HG02610 (cell line): Measurements from ENCODE around the gene PDZK1IP1.

Source experiments
- ATAC-seq: cut with Tn5 transposase; IDR thresholded peaks from one replicate; pipeline ENCODE4 v1.9.1; 2021; ENCODE audit warnings: mild to moderate bottlenecking, moderate library complexity; ENCODE audit not compliant: unreplicated experiment

The PDZK1IP1 gene

GRCh38 chr1:47189844-47190508, at the start of gene PDZK1IP1:
PDZK1IP1 (minus strand) TSS chr1:47190036; CDS start chr1:47189932, 104 bp downstream.
- ATAC-seq, result no peak

- ATAC-seq, result no peak
These were observed 49.2 kb upstream of the PDZK1IP1 start for GRCh38 chr1:47238935-47239592.

- ATAC-seq, result no peak
These were observed 46.0 kb upstream of the PDZK1IP1 start for GRCh38 chr1:47235806-47236205.

GRCh38 chr1:47235241-47235681, 45.4 kb upstream of the PDZK1IP1 start:
- no peak for ATAC-seq

- no peak for ATAC-seq
These were observed 43.4 kb upstream of the PDZK1IP1 start for GRCh38 chr1:47233186-47233585.

- no peak for ATAC-seq
These were observed 42.5 kb upstream of the PDZK1IP1 start, which contains the start of gene TAL1 for GRCh38 chr1:47232187-47232874. TAL1 (minus strand) TSS chr1:47232225; CDS start chr1:47225888, 6,337 bp downstream.

GRCh38 chr1:47231301-47232186, 41.7 kb upstream of the PDZK1IP1 start:
- no peak for ATAC-seq

GRCh38 chr1:47230692-47231300, 41.0 kb upstream of the PDZK1IP1 start:
- no peak for ATAC-seq

- no peak for ATAC-seq
These were observed 40.3 kb upstream of the PDZK1IP1 start for GRCh38 chr1:47229886-47230691.

GRCh38 chr1:47229031-47229885, 39.4 kb upstream of the PDZK1IP1 start:
- ATAC-seq, result no peak

- ATAC-seq, result no peak
These were observed 38.8 kb upstream of the PDZK1IP1 start for GRCh38 chr1:47228644-47229030.

- ATAC-seq, result no peak
These were observed 37.8 kb upstream of the PDZK1IP1 start for GRCh38 chr1:47227341-47228232.

- no peak for ATAC-seq
These were observed 37.0 kb upstream of the PDZK1IP1 start for GRCh38 chr1:47226839-47227215.

GRCh38 chr1:47226121-47226838, 36.4 kb upstream of the PDZK1IP1 start:
- ATAC-seq, result no peak

- ATAC-seq, result no peak
These were observed 35.7 kb upstream of the PDZK1IP1 start for GRCh38 chr1:47225430-47226100.

- ATAC-seq, result no peak
These were observed 35.0 kb upstream of the PDZK1IP1 start for GRCh38 chr1:47224676-47225399.
